ENCODE results near the gene FHOD3. TPM values are rescaled to one million over a fixed set of nuclear protein-coding genes. Genes with fewer than 3 reads are reported as not detected.

The FHOD3 gene
- total RNA-seq, 1 experiment from 2014 or later = 2.9 TPM

GRCh38 chr18:36772241-36772723, 474.8 kb downstream of the FHOD3 start:
- Mint-ChIP-seq H3K4me1 (ENCODE audit: low read depth, unreplicated experiment) (peaks cover 16% of the 10 kb centered on the region), H3K9me3 (ENCODE audit: low read depth, unreplicated experiment) (no peaks in the 10 kb centered on the region), H3K36me3 (ENCODE audit: insufficient read depth, unreplicated experiment) (no peaks in the 10 kb centered on the region), H3K27ac (ENCODE audit: unreplicated experiment) (no peak overlapping the region), H3K27me3 (ENCODE audit: unreplicated experiment) (no peaks in the 10 kb centered on the region), H3K4me3 (ENCODE audit: low read depth, unreplicated experiment) (no peak overlapping the region)
- intact Hi-C loops (cut with micrococcal nuclease; ENCODE audit: unreplicated experiment) = no loop called here
- no TSS peak for BruUV-seq (replicated peaks)
- no peak for DNase-seq
- CTCF ChIA-PET = no interaction called here
- TF ChIP-seq CTCF (IDR thresholded peaks at IDR 0.05; ENCODE audit: unreplicated experiment) = no peak

GRCh38 chr18:36775396-36775795, 477.9 kb downstream of the FHOD3 start:
- intact Hi-C loops (cut with micrococcal nuclease; ENCODE audit: unreplicated experiment) = no loop called here
- no peaks in the 10 kb centered on the region for H3K27me3 Mint-ChIP-seq (ENCODE audit: unreplicated experiment)
- peaks cover 16% of the 10 kb centered on the region for H3K4me1 Mint-ChIP-seq (ENCODE audit: low read depth, unreplicated experiment)
- peaks cover 6% of the 10 kb centered on the region for H3K36me3 Mint-ChIP-seq (ENCODE audit: insufficient read depth, unreplicated experiment)
- H3K9me3 Mint-ChIP-seq (ENCODE audit: low read depth, unreplicated experiment) = no peaks in the 10 kb centered on the region
- H3K4me3 Mint-ChIP-seq (ENCODE audit: low read depth, unreplicated experiment) = no peak overlapping the region
- CTCF ChIA-PET = no interaction called here
- no peak for DNase-seq
- no peak overlapping the region for H3K27ac Mint-ChIP-seq (ENCODE audit: unreplicated experiment)
- TF ChIP-seq CTCF (IDR thresholded peaks at IDR 0.05; ENCODE audit: unreplicated experiment) = no peak
- no TSS peak for BruUV-seq (replicated peaks)

GRCh38 chr18:36776650-36777049, 479.1 kb downstream of the FHOD3 start:
- H3K9me3 Mint-ChIP-seq (ENCODE audit: low read depth, unreplicated experiment) = no peaks in the 10 kb centered on the region
- no peak for TF ChIP-seq CTCF (IDR thresholded peaks at IDR 0.05; ENCODE audit: unreplicated experiment)
- no peak for DNase-seq
- BruUV-seq (replicated peaks) = no TSS peak
- H3K4me1 Mint-ChIP-seq (ENCODE audit: low read depth, unreplicated experiment) = peaks cover 10% of the 10 kb centered on the region
- intact Hi-C loops (cut with micrococcal nuclease; ENCODE audit: unreplicated experiment) = no loop called here
- H3K4me3 Mint-ChIP-seq (ENCODE audit: low read depth, unreplicated experiment) = no peak overlapping the region
- H3K27me3 Mint-ChIP-seq (ENCODE audit: unreplicated experiment) = no peaks in the 10 kb centered on the region
- CTCF ChIA-PET = no interaction called here
- no peak overlapping the region for H3K27ac Mint-ChIP-seq (ENCODE audit: unreplicated experiment)
- peaks cover 6% of the 10 kb centered on the region for H3K36me3 Mint-ChIP-seq (ENCODE audit: insufficient read depth, unreplicated experiment)

GRCh38 chr18:36777566-36777965, 480.1 kb downstream of the FHOD3 start:
- Mint-ChIP-seq H3K27ac (ENCODE audit: unreplicated experiment) (no peak overlapping the region), H3K36me3 (ENCODE audit: insufficient read depth, unreplicated experiment) (peaks cover 6% of the 10 kb centered on the region), H3K9me3 (ENCODE audit: low read depth, unreplicated experiment) (no peaks in the 10 kb centered on the region), H3K4me1 (ENCODE audit: low read depth, unreplicated experiment) (peaks cover under 1% of the 10 kb centered on the region), H3K4me3 (ENCODE audit: low read depth, unreplicated experiment) (no peak overlapping the region), H3K27me3 (ENCODE audit: unreplicated experiment) (no peaks in the 10 kb centered on the region)
- DNase-seq = no peak
- no peak for TF ChIP-seq CTCF (IDR thresholded peaks at IDR 0.05; ENCODE audit: unreplicated experiment)
- CTCF ChIA-PET = no interaction called here
- BruUV-seq (replicated peaks) = no TSS peak
- intact Hi-C loops (cut with micrococcal nuclease; ENCODE audit: unreplicated experiment) = no loop called here
